NB4 (cell line): ENCODE measurements around the gene SLAIN2.
"Not testable (repeated sequence)": the region's sequence is repeated elsewhere in the genome, so short reads cannot be mapped to it uniquely, and the experiment has no call there.

Experiments used
- DNase-seq: peaks from one replicate; pipeline ENCODE4 v3.0.0; 2010; ENCODE audit warnings: low read depth
- H3K4me3 ChIP-seq: one replicate; pipeline ENCODE4 v1.5.1; 2011; ENCODE audit warnings: mild to moderate bottlenecking, low read depth, low read length, moderate library complexity
- CTCF ChIP-seq: IDR thresholded peaks from one replicate; pipeline ENCODE4 v1.5.1; 2012; ENCODE audit warnings: low read depth, low read length
- MAX ChIP-seq: IDR thresholded peaks from 2 replicates; pipeline ENCODE4 v1.6.1; 2011; ENCODE audit warnings: low read depth, low read length
- MYC ChIP-seq: IDR thresholded peaks from 2 replicates; pipeline ENCODE4 v1.6.1; 2011; ENCODE audit warnings: low read depth, low read length
- POLR2A ChIP-seq: IDR thresholded peaks from 2 replicates; pipeline ENCODE4 v1.6.1; 2011; ENCODE audit warnings: mild to moderate bottlenecking; ENCODE audit not compliant: insufficient read length; ENCODE audit errors: extremely low read depth

SLAIN2 gene

DNA sequence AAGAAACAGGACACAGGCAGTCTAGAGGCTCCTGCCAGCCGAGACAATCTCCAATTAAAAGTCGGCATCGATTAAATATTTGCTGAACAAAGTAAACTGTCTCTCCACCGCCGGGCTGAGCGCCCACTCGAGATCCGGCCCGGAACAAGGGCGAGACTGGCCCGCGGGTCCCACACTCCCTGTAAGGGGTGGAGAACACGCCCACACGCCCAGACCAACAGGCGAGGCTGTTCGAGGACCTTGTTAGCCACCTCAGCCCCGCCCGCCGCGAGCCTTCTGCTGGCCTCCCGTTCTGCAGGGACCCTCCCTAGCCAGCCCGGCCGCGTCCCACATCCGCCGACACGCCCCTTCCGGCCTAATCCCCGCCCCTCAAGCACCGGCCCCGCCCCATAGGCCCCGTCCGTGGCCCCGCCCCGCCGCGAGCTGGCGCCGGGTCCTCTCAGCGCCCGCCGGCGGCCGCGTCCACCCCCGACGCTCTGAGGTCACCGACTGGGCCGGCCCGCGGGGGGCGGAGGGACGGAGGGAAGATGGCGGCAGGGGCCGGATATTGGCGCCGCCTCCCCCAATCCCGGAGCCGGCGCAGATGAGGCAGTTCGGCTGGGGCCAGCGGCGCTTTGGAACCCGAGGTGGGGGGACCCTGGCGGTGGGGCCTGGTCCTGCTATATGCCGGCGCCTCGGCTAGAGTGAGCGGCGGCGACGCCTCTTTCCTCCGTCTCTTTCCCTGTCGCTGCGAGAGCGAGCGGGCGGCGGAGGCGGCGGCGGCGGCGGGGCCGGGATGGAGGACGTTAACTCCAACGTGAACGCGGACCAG, at the start of gene SLAIN2:
TSS of gene SLAIN2 (plus strand) at position 565 of the 811 bp plus-strand sequence. CDS start at position 776, 211 bp downstream.
- peak; percentile 86 for TF ChIP-seq POLR2A
- peak; percentile 19 for TF ChIP-seq CTCF
- TF ChIP-seq MYC, result peak; percentile 43
- peak; percentile 57; the same call in 1 of the 2 replicates for TF ChIP-seq MAX
- H3K4me3 ChIP-seq, result peak within 1 kb of the TSS; percentile 92
- peak; percentile 99 for DNase-seq

DNA sequence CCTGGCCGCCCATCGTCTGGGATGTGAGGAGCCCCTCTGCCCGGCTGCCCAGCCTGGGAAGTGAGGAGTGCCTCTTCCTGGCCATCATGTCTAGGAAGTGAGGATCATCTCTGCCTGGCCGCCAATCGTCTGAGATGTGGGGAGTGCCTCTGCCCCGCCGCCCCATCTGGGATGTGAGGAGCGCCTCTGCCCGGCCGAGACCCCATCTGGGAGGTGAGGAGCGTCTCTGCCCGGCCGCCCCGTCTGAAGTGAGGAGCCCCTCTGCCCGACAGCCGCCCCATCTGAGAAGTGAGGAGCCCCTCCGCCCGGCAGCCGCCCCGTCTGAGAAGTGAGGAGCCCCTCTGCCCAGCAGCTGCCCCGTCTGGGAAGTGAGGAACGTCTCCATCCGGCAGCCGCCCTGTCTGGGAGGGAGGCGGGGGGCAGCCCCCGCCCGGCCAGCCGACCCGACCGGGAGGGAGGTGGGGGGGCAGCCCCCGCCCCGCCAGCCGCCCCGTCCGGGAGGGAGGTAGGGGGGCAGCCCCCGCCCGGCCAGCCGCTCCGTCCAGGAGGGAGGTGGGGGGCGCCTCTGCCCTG, 49.0 kb upstream of the SLAIN2 start:
- not testable (repeated sequence) for H3K4me3 ChIP-seq, DNase-seq

GRCh38 chr4:48295116-48295515, 46.2 kb upstream of the SLAIN2 start:
- H3K4me3 ChIP-seq, result no peak overlapping the region
- DNase-seq, result no peak
- no peak for TF ChIP-seq MYC
- TF ChIP-seq CTCF, result no peak
- TF ChIP-seq MAX, result no peak
- no peak for TF ChIP-seq POLR2A

GRCh38 chr4:48296365-48296764, 45.0 kb upstream of the SLAIN2 start:
- no peak for DNase-seq
- TF ChIP-seq CTCF (no peak), MYC (no peak), POLR2A (no peak), MAX (no peak)
- no peak overlapping the region for H3K4me3 ChIP-seq

DNA sequence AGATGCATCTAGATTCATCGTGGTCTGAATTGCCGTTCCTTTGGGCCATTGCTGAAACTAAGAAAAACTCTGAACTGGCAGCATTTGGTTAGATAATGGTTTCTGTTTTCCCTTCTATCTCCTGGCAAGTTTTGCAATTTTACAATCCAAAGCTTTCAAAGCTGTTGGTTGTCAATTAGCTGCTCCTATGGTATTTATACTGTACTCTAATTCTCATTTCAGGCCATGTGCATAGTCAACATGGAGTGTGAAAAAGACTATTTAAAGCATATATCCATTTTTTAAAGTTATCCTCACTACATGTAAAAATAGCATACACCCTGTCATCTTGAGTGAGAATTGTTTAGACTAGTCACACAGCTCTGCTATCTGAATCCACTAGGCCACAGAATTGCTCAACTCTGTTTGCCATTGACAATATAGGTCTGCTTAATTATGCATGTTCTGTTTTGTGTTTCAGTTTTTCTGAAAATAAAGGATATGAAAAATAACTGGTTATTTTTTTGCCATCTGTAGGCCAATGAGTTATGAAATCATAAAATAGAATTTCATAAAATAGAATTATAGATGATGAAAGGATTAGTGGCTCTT, 44.0 kb upstream of the SLAIN2 start:
- DNase-seq, result peak; percentile 24
- TF ChIP-seq MYC (no peak), CTCF (no peak), POLR2A (no peak), MAX (no peak)

DNA sequence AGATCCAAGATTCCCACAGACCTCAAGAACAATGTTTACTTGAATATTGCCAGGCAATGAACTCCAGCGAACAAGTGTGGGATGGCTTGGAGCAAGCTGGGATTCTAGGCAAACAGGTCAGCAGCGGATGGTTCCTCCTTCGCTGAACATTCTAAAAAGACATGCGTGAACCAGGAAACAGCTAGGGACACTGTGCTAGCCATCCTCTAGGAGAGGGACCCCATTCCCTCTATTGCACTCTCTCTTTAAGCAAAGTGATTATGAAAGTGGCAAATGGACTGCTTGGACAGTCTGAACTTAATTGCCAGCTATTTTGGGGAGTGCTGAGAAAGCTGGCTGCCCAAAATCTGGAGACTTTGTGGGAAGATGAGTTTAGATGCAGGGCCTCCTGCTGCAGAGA, 41.8 kb upstream of the SLAIN2 start:
- no peak overlapping the region for H3K4me3 ChIP-seq
- TF ChIP-seq MAX, result no peak
- DNase-seq, result no peak

More for the DNA sequence above, 44.0 kb upstream of the SLAIN2 start:
- no peak overlapping the region for H3K4me3 ChIP-seq
